H1 (cell line): ENCODE measurements around the gene NFAM1. TPM values are rescaled to one million over a fixed set of nuclear protein-coding genes. Genes with fewer than 3 reads are reported as not detected.

Source experiments
- CTCF ChIA-PET: fragments of 300-600 bp; sonication (Branson Sonifier 250); formaldehyde crosslinking; loops from one replicate; lab custom pipeline; 2021; ENCODE audit not compliant: partially characterized antibody; lab: Charles Lee
- POLR2A ChIA-PET: fragments of 300-600 bp; sonication (Branson Sonifier 250); formaldehyde crosslinking; loops from one replicate; lab custom pipeline; 2021; ENCODE audit warnings: inconsistent platforms; ENCODE audit not compliant: partially characterized antibody; lab: Charles Lee
- DNase-seq, 2 experiments: peaks; one replicate each; pipeline versions ENCODE4 v3.0.0 to v3.0.0-alpha.2; 2010 to 2022; ENCODE audit warnings: low spot score in 2 of 2, low read depth in 1 of 2, mixed read lengths in 1 of 2
- FAIRE-seq: peaks from 2 replicates; lab custom pipeline; 2011; peaks lifted over from hg19 to GRCh38; lab: Jason Lieb, UNC
- H2AFZ ChIP-seq: 2 replicates; pipeline ENCODE4 v1.8.1; 2012; ENCODE audit warnings: low read length, inconsistent platforms
- H2AK5ac ChIP-seq: 2 replicates; pipeline ENCODE4 v1.6.1; 2013; ENCODE audit warnings: low read depth, low read length
- H2BK120ac ChIP-seq: replicated peaks from 2 replicates; pipeline ENCODE3; 2013; ENCODE audit warnings: low read depth, low read length, inconsistent platforms
- H2BK12ac ChIP-seq: 2 replicates; pipeline ENCODE4 v1.6.1; 2013; ENCODE audit warnings: low read depth, low read length
- H2BK15ac ChIP-seq: 2 replicates; pipeline ENCODE4 v1.6.1; 2013; ENCODE audit warnings: low read length
- H2BK20ac ChIP-seq: 2 replicates; pipeline ENCODE4 v1.6.1; 2013; ENCODE audit warnings: low read length
- H2BK5ac ChIP-seq: 2 replicates; pipeline ENCODE4 v1.6.1; 2013; ENCODE audit warnings: low read depth, low read length
- H3K14ac ChIP-seq: 2 replicates; pipeline ENCODE4 v1.6.1; 2013; ENCODE audit warnings: inconsistent platforms; ENCODE audit not compliant: insufficient read length
- H3K18ac ChIP-seq: 2 replicates; pipeline ENCODE4 v1.6.1; 2013; ENCODE audit warnings: low read length; ENCODE audit errors: extremely low read depth
- H3K23ac ChIP-seq: 2 replicates; pipeline ENCODE4 v1.6.1; 2013; ENCODE audit warnings: inconsistent platforms; ENCODE audit not compliant: insufficient read length
- H3K23me2 ChIP-seq: 2 replicates; pipeline ENCODE4 v1.6.1; 2013; ENCODE audit warnings: low read depth, low read length
- H3K27ac ChIP-seq: 2 replicates; pipeline ENCODE4 v1.6.1; 2011; ENCODE audit warnings: low read depth, low read length, inconsistent platforms
- H3K27me3 ChIP-seq, 4 experiments: replicated peaks in 1 of 4; 1 replicate in 1 of 4; 2 replicates in 3 of 4; pipeline versions ENCODE4 v1.6.1 to v1.8.1; 2011 to 2013; ENCODE audit warnings: low read length in 3 of 4, mild to moderate bottlenecking in 3 of 4, inconsistent platforms in 2 of 4, mixed read lengths in 2 of 4, moderate library complexity in 1 of 4; ENCODE audit not compliant: control insufficient read depth in 3 of 4, insufficient read depth in 3 of 4; ENCODE audit errors: extremely low read depth in 1 of 4
- H3K36me3 ChIP-seq, 4 experiments: 2 replicates each; pipeline versions ENCODE4 v1.6.1 to v1.8.1; 2011 to 2013; ENCODE audit warnings: mild to moderate bottlenecking in 4 of 4, low read length in 3 of 4, moderate library complexity in 2 of 4, control low read depth in 1 of 4, inconsistent platforms in 1 of 4; ENCODE audit not compliant: insufficient read depth in 4 of 4, control insufficient read depth in 2 of 4
- H3K4ac ChIP-seq: replicated peaks from 2 replicates; pipeline ENCODE3; 2013; ENCODE audit warnings: low read length, low read depth, mixed read lengths, inconsistent platforms; ENCODE audit not compliant: insufficient read length
- H3K4me1 ChIP-seq, 4 experiments: replicated peaks in 1 of 4; 1 replicate in 1 of 4; 2 replicates in 3 of 4; pipeline versions ENCODE4 v1.6.1 to v1.8.1; 2011 to 2013; ENCODE audit warnings: low read length in 3 of 4, inconsistent platforms in 2 of 4, mixed read lengths in 1 of 4; ENCODE audit not compliant: insufficient read depth in 4 of 4, control insufficient read depth in 3 of 4
- H3K4me2 ChIP-seq, 2 experiments: 2 replicates each; pipeline versions ENCODE4 v1.6.1 to v1.8.1; 2011 to 2013; ENCODE audit warnings: low read depth in 2 of 2, low read length in 2 of 2, control low read depth in 1 of 2, inconsistent platforms in 1 of 2, mild to moderate bottlenecking in 1 of 2; ENCODE audit not compliant: insufficient read depth in 1 of 2
- H3K4me3 ChIP-seq, 4 experiments: fragments of 200-600, 300-600 bp in 1 of 4; sonication (generic), shearing (Covaris generic), sonication (Bioruptor Twin) in 1 of 4; 2 replicates each; pipeline versions ENCODE4 v1.5.1 to v1.8.1; 2011 to 2016; ENCODE audit warnings: low read length in 4 of 4, low read depth in 3 of 4, control low read depth in 2 of 4, inconsistent platforms in 2 of 4, mild to moderate bottlenecking in 2 of 4, mixed read lengths in 1 of 4, moderate library complexity in 1 of 4; ENCODE audit not compliant: insufficient read depth in 2 of 4; ENCODE audit errors: extremely low read depth in 1 of 4
- H3K56ac ChIP-seq: replicated peaks from 2 replicates; pipeline ENCODE3; 2013; ENCODE audit warnings: low read depth, mild to moderate bottlenecking, mixed read lengths, low read length, inconsistent platforms; ENCODE audit not compliant: insufficient read length
- H3K79me1 ChIP-seq: 2 replicates; pipeline ENCODE4 v1.6.1; 2013; ENCODE audit warnings: low read depth, low read length, control low read depth
- H3K79me2 ChIP-seq, 2 experiments: 2 replicates each; pipeline versions ENCODE4 v1.6.1 to v1.8.1; 2012 to 2013; ENCODE audit warnings: low read length in 2 of 2, mild to moderate bottlenecking in 2 of 2, inconsistent platforms in 1 of 2; ENCODE audit not compliant: insufficient read depth in 2 of 2, control insufficient read depth in 1 of 2
- H3K9ac ChIP-seq, 4 experiments: replicated peaks in 1 of 4; 1 replicate in 1 of 4; 2 replicates in 3 of 4; pipeline versions ENCODE4 v1.6.1 to v1.8.1; 2011 to 2013; ENCODE audit warnings: low read depth in 3 of 4, low read length in 3 of 4, control low read depth in 2 of 4, mild to moderate bottlenecking in 2 of 4, moderate library complexity in 2 of 4, inconsistent platforms in 1 of 4; ENCODE audit errors: extremely low read depth in 1 of 4
- H3K9me3 ChIP-seq, 2 experiments: 2 replicates each; pipeline versions ENCODE4 v1.6.1 to v1.8.1; 2012 to 2013; ENCODE audit warnings: mild to moderate bottlenecking in 2 of 2, moderate library complexity in 2 of 2, control low read depth in 1 of 2, inconsistent platforms in 1 of 2, low read depth in 1 of 2, low read length in 1 of 2, mixed read lengths in 1 of 2; ENCODE audit not compliant: insufficient read depth in 2 of 2
- H4K20me1 ChIP-seq, 2 experiments: replicated peaks in 1 of 2; 2 replicates each; pipeline versions ENCODE3 to v1.8.1; 2011 to 2013; ENCODE audit warnings: inconsistent platforms in 2 of 2, low read length in 2 of 2, mild to moderate bottlenecking in 1 of 2; ENCODE audit not compliant: insufficient read depth in 2 of 2, control insufficient read depth in 1 of 2
- H4K5ac ChIP-seq: 2 replicates; pipeline ENCODE4 v1.6.1; 2013; ENCODE audit warnings: low read length, low read depth, mixed read lengths, inconsistent platforms; ENCODE audit not compliant: insufficient read length
- H4K8ac ChIP-seq: 2 replicates; pipeline ENCODE4 v1.8.0; 2013; ENCODE audit warnings: mild to moderate bottlenecking, moderate library complexity, low read length, inconsistent platforms; ENCODE audit not compliant: insufficient read depth; ENCODE audit errors: extremely low read depth
- H4K91ac ChIP-seq: replicated peaks from 2 replicates; pipeline ENCODE3; 2013; ENCODE audit warnings: low read length, mixed read lengths, inconsistent platforms; ENCODE audit not compliant: insufficient read length
- CTBP2 ChIP-seq: IDR thresholded peaks from 2 replicates; pipeline ENCODE4 v1.7.0; 2011; ENCODE audit warnings: borderline replicate concordance, mild to moderate bottlenecking, moderate library complexity, mixed read lengths, low read length; ENCODE audit not compliant: insufficient read depth, insufficient read length
- EGR1 ChIP-seq: IDR thresholded peaks from 2 replicates; pipeline ENCODE4 v1.6.1; 2011; ENCODE audit warnings: low read depth, low read length, borderline replicate concordance
- GTF2F1 ChIP-seq: IDR thresholded peaks from 2 replicates; pipeline ENCODE4 v1.6.1; 2012; ENCODE audit warnings: low read depth, low read length, improper control_type of control experiment, borderline replicate concordance
- RBBP5 ChIP-seq: IDR thresholded peaks from 2 replicates; pipeline ENCODE4 v1.7.1; 2012; ENCODE audit warnings: low read depth, mild to moderate bottlenecking, inconsistent platforms, low read length, moderate library complexity, borderline replicate concordance
- RFX5 ChIP-seq: IDR thresholded peaks from 2 replicates; pipeline ENCODE4 v1.6.1; 2011; ENCODE audit warnings: low read depth, low read length, improper control_type of control experiment, borderline replicate concordance
- SP1 ChIP-seq: IDR thresholded peaks from 2 replicates; pipeline ENCODE4 v1.6.1; 2011; ENCODE audit warnings: low read depth, low read length
- TCF12 ChIP-seq: IDR thresholded peaks from 2 replicates; pipeline ENCODE4 v1.6.1; 2011; ENCODE audit warnings: low read depth, mild to moderate bottlenecking, low read length
- TEAD4 ChIP-seq: IDR thresholded peaks from 2 replicates; pipeline ENCODE4 v1.6.1; 2012; ENCODE audit warnings: low read depth, low read length, inconsistent platforms, mixed read lengths
- YY1 ChIP-seq: IDR thresholded peaks from 2 replicates; pipeline ENCODE4 v1.6.1; 2011; ENCODE audit warnings: low read depth, mild to moderate bottlenecking, low read length
- WGBS, 2 experiments: shearing (Covaris generic) in 1 of 2; methylation state at CpG; one replicate each; pipeline versions ENCODE4 v1.1.6 to v1.1.7; 2013 to 2015; ENCODE audit warnings: low lambda C conversion rate in 2 of 2, mixed read lengths in 2 of 2, inconsistent platforms in 1 of 2, low coverage in 1 of 2, missing lambda C conversion rate in 1 of 2; ENCODE audit not compliant: insufficient replicate concordance in 2 of 2, insufficient coverage in 1 of 2, insufficient read length in 1 of 2; ENCODE audit errors: extremely low coverage in 1 of 2, missing lambda C conversion rate in 1 of 2; 5-methylcytosine and 5-hydroxymethylcytosine counted together
- polyA plus RNA-seq, 7 experiments: library from polyadenylated mRNA; depleted of rRNA in 3 of 7; stranded (reverse) in 5 of 7; unstranded in 2 of 7; fragments of >200 nt in 5 of 7; fragments of 200-250 nt in 2 of 7; gene quantifications; 1 replicate in 5 of 7; 2 replicates in 1 of 7; 4 replicates in 1 of 7; pipeline versions ENCODE4 v1.2.1 to v1.2.3, GENCODE V29; 2011 to 2013; ENCODE audit warnings: missing spikeins in 2 of 7, mixed read lengths in 2 of 7
- total RNA-seq: library from RNA; stranded (reverse); fragmentation: NEBNext Ultra II Directional; extraction: Animal tissue kit (Norgen Biotek cat#: 25700); gene quantifications from 2 replicates; pipeline ENCODE4 v1.2.1, GENCODE V29; 2021

The NFAM1 gene
- total and polyA plus RNA-seq, 2 of the 8 experiments (the other 6 are each of a cell fraction or from before 2014, with no cell fraction given): 0.62 to 0.73 TPM

DNA sequence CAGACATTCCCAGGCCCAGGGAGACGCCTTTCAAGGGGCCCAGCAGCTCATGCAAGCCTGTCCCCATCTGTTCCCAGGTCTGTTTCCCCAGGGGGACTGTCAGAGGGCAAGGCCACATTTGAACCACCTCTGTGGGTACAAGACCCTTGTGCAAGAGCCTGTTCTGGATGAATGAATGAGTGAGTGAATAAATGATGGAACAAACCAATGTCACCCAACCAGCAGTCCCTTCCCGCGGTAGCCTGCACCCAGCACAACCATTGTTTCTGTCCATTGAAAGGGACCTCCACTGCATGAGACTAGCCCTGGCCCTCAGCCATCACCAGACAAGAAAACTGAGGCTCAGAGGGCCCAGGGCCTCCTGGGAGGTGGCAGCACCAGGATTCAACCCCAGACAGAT, 92.1 kb downstream of the NFAM1 start:
- peaks cover 0 to 17% of the 10 kb centered on the region in 2 experiments; a peak in 1 of 4 replicates for H3K79me2 ChIP-seq
- H4K5ac ChIP-seq: no peak overlapping the region
- H2AK5ac ChIP-seq: peak overlapping the region; percentile 93; the same call in 1 of the 2 replicates
- no peak overlapping the region for H3K14ac ChIP-seq
- no peak overlapping the region for H4K8ac ChIP-seq
- H3K23ac ChIP-seq: no peak overlapping the region
- H3K4ac ChIP-seq: no peak overlapping the region
- 93% methylated on average over 3 of the region's 3 CpGs; no CpG with 5 or more reads in 1 of the 2 experiments for WGBS, 2 experiments
- peak overlapping the region; percentile 48; the same call in 1 of the 2 replicates for H3K18ac ChIP-seq
- H3K36me3 ChIP-seq: no peaks in the 10 kb centered on the region
- H4K20me1 ChIP-seq: peaks cover 7 to 10% of the 10 kb centered on the region in 2 experiments
- peak overlapping the region; percentile 87; the same call in 1 of the 2 replicates for H2BK12ac ChIP-seq
- H2BK120ac ChIP-seq: no peak overlapping the region
- peaks cover 5% of the 10 kb centered on the region; the same call in 1 of the 2 replicates for H3K23me2 ChIP-seq
- H3K79me1 ChIP-seq: peaks cover 18% of the 10 kb centered on the region
- H3K9me3 ChIP-seq: no peaks in the 10 kb centered on the region
- H2BK5ac ChIP-seq: no peak overlapping the region; the same call in 1 of the 2 replicates
- FAIRE-seq: no peak
- peaks cover 0 to 26% (median 16%) of the 10 kb centered on the region in 4 experiments; a peak in 4 of 7 replicates for H3K27me3 ChIP-seq
- peaks cover 0 to 28% (median 15%) of the 10 kb centered on the region in 4 experiments; a peak in 6 of 7 replicates for H3K4me1 ChIP-seq
- peak overlapping the region; percentile 61 to 90; a peak in 2 of 4 replicates for H3K4me2 ChIP-seq
- peak overlapping the region; percentile 99; the same call in 1 of the 2 replicates for H2BK15ac ChIP-seq
- peak overlapping the region in 1 of 4 experiments; percentile 59; a peak in 1 of 8 replicates for H3K4me3 ChIP-seq
- H2BK20ac ChIP-seq: no peak overlapping the region
- POLR2A ChIA-PET: interaction anchor here (0.5 kb wide), 1 partner anchor 220 kb away, joined by 3 read pairs; no protein-coding TSS in a partner anchor
- no peak overlapping the region for H2AFZ ChIP-seq
- TF ChIP-seq RFX5 (no peak), YY1 (no peak), CTBP2 (no peak), SP1 (no peak), RBBP5 (no peak), GTF2F1 (no peak), TCF12 (no peak), EGR1 (no peak), TEAD4 (no peak)
- TF ChIP-seq, all 59 proteins: peak for 0
- Histone ChIP-seq H4K91ac (peak overlapping the region; percentile 29), H3K27ac (no peak overlapping the region), H3K56ac (no peak overlapping the region), H3K9ac (no peak overlapping the region)
- DNase-seq: no peak
- CTCF ChIA-PET: interaction anchor here (0.8 to 3.3 kb wide), 3 partner anchors 13 to 97 kb away, joined by 3 to 20 read pairs (median 3); no protein-coding TSS in a partner anchor
